ENCODE results near the gene SMIM36.

DNA sequence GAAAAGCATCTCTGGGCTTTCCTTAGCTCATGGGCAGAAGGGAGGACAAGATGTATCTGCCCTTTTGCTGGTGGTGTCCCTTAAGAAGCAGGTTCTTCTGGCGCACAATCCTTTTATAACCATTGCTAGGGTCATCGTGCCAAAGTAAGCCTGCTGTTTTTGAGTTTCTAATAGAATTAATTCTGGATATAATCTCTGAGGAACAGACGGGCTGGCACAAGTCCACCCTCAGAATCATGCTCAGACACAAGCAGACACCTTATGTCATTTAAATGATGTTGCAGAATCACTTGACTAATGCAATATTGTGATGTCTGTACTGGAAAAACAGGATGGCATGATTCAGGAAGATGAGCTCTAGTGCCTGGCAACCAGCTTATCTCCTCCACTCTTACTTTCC, 70.9 kb downstream of the SMIM36 start:
- TF ChIP-seq RAD21 (IDR thresholded peaks at IDR 0.05; ENCODE audit: low read depth) (no peak), YY1 (IDR thresholded peaks at IDR 0.05; ENCODE audit: low read depth) (no peak), NFIC (IDR thresholded peaks at IDR 0.05) (no peak), TCF12 (IDR thresholded peaks at IDR 0.05; ENCODE audit: low read depth) (no peak), EGR1 (IDR thresholded peaks at IDR 0.05) (no peak), EP300 (IDR thresholded peaks at IDR 0.05; ENCODE audit: borderline replicate concordance) (no peak), ZBTB7A (IDR thresholded peaks at IDR 0.05; ENCODE audit: low read depth) (no peak), TEAD4 (IDR thresholded peaks at IDR 0.05) (no peak), TAF1 (IDR thresholded peaks at IDR 0.05; ENCODE audit: low read depth) (no peak)
- TF ChIP-seq, protein P1, sequence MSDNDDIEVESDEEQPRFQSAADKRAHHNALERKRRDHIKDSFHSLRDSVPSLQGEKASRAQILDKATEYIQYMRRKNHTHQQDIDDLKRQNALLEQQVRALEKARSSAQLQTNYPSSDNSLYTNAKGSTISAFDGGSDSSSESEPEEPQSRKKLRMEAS (IDR thresholded peaks at IDR 0.05), result no peak
- TF ChIP-seq, protein P2, sequence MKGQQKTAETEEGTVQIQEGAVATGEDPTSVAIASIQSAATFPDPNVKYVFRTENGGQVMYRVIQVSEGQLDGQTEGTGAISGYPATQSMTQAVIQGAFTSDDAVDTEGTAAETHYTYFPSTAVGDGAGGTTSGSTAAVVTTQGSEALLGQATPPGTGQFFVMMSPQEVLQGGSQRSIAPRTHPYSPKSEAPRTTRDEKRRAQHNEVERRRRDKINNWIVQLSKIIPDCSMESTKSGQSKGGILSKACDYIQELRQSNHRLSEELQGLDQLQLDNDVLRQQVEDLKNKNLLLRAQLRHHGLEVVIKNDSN (IDR thresholded peaks at IDR 0.05), result no peak
- TF ChIP-seq, protein P3, sequence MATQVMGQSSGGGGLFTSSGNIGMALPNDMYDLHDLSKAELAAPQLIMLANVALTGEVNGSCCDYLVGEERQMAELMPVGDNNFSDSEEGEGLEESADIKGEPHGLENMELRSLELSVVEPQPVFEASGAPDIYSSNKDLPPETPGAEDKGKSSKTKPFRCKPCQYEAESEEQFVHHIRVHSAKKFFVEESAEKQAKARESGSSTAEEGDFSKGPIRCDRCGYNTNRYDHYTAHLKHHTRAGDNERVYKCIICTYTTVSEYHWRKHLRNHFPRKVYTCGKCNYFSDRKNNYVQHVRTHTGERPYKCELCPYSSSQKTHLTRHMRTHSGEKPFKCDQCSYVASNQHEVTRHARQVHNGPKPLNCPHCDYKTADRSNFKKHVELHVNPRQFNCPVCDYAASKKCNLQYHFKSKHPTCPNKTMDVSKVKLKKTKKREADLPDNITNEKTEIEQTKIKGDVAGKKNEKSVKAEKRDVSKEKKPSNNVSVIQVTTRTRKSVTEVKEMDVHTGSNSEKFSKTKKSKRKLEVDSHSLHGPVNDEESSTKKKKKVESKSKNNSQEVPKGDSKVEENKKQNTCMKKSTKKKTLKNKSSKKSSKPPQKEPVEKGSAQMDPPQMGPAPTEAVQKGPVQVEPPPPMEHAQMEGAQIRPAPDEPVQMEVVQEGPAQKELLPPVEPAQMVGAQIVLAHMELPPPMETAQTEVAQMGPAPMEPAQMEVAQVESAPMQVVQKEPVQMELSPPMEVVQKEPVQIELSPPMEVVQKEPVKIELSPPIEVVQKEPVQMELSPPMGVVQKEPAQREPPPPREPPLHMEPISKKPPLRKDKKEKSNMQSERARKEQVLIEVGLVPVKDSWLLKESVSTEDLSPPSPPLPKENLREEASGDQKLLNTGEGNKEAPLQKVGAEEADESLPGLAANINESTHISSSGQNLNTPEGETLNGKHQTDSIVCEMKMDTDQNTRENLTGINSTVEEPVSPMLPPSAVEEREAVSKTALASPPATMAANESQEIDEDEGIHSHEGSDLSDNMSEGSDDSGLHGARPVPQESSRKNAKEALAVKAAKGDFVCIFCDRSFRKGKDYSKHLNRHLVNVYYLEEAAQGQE (IDR thresholded peaks at IDR 0.05; ENCODE audit: low read depth), result no peak
